Bronchial epithelial cell (primary cell): ENCODE results near the gene VPS16. TPM values are rescaled to one million over a fixed set of nuclear protein-coding genes. Genes with fewer than 3 reads are reported as not detected.

ENCODE experiments used
- DNase-seq: peaks from one replicate; pipeline ENCODE4 v3.0.0-alpha.2; 2010; ENCODE audit warnings: low read depth
- FAIRE-seq: peaks from 2 replicates; lab custom pipeline; 2011; peaks lifted over from hg19 to GRCh38; lab: Jason Lieb, UNC
- H3K27me3 ChIP-seq: 2 replicates; pipeline ENCODE4 v1.5.1; 2011; ENCODE audit warnings: low read length; ENCODE audit not compliant: control insufficient read depth, insufficient read depth
- H3K36me3 ChIP-seq: 2 replicates; pipeline ENCODE4 v1.5.1; 2011; ENCODE audit warnings: low read length; ENCODE audit not compliant: control insufficient read depth, insufficient read depth
- H3K4me3 ChIP-seq: 2 replicates; pipeline ENCODE4 v1.5.1; 2011; ENCODE audit warnings: mild to moderate bottlenecking, low read depth, low read length, control low read depth
- CTCF ChIP-seq: IDR thresholded peaks from 2 replicates; pipeline ENCODE4 v1.5.1; 2011; ENCODE audit warnings: mild to moderate bottlenecking, moderate library complexity, low read length, control low read depth, inconsistent platforms; ENCODE audit not compliant: insufficient read depth, severe bottlenecking
- total RNA-seq: library from RNA; depleted of rRNA; stranded (reverse); fragments of >200 nt; gene quantifications from 2 replicates; pipeline ENCODE4 v1.2.1, GENCODE V29; 2014

VPS16 gene
- 33.2 and 33.4 TPM in 2 replicates for total RNA-seq

DNA sequence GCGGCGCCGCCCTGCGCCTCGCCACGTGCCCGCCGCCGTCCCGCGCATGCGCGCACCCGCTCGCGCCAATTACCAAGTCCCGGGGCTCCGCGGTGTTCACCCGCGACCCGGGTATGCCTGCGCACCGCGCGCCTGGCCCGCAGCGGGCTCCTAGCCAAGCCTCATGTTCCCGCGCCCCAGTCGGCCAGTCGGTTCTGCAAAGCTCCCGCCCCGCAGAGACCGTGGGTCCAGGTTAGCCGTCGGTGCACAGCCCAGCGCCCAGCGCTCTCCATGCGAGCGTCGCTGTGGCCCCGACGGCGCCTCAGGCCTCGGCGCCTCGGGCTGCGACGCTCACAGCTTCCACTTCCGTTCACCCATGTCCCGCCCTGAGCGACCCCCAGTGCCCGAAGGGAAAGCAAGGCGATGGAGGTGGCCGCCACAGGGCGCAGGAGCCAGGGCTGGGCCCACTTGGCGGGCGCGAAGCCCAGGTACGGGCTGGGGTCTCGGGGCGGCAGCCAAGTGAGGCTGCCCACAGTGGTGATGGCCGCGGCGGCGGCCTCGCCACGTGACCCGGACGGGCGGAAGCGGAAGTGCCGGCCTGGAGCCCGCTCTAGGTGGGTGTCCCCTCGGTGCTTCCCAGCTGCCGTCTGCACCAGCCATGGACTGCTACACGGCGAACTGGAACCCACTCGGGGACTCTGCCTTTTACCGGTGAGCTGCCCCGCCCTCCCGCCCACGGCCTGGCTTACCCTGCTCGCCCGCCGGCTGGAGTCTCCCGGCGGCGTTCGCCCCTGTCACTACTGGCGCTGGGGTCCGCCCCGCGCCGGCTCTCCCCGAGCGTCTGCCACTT is at the start of gene VPS16, which contains the start of gene PCED1A:
Gene VPS16 (plus strand): TSS at position 608 of the 829 bp plus-strand sequence. CDS start 30 bp downstream, at position 638.
Gene PCED1A (minus strand): TSS at position 518 of the 829 bp plus-strand sequence. CDS start 743 bp downstream, outside the sequence.
- H3K4me3 ChIP-seq = peak within 1 kb of the TSS; percentile 90
- FAIRE-seq (no peak), DNase-seq (peak; percentile 50)
- TF ChIP-seq CTCF = no peak
- no peaks in the 10 kb centered on the region for H3K27me3 ChIP-seq
- H3K36me3 ChIP-seq = no peaks in the 10 kb centered on the region

GRCh38 chr20:2793471-2793870 is 47.1 kb upstream of the VPS16 start:
- H3K27me3 ChIP-seq = peaks cover 3% of the 10 kb centered on the region
- FAIRE-seq (no peak), DNase-seq (no peak)
- no peaks in the 10 kb centered on the region for H3K36me3 ChIP-seq
- no peak overlapping the region for H3K4me3 ChIP-seq
- no peak for TF ChIP-seq CTCF

DNA sequence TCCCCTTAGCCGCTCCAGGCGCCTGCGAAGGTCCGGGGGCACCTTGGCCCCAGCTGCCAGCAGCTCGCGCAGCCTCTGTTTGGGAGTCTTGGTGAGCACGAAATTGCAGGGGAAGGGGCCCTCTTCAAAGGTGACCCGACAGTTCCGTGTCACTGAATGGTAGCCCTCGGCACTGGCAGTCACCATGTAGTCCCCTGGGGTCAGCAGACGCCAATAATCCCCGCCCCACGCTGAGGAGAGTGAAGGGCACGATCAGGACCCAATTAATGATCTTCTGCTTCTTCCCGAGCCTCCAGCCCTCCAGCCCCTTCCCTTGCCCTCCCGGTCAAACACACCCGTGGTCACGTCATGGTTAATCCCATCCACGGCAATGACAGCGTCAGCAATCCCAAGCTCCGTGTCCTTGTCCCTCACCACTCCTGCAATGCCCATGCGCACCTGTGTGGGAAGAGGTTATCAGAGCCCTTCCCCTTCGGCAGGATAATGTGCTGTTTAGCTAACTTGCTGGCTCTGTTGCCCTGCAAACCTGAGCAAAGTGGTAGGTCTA is 46.3 kb upstream of the VPS16 start:
- no peak overlapping the region for H3K4me3 ChIP-seq
- FAIRE-seq = no peak
- H3K36me3 ChIP-seq = no peaks in the 10 kb centered on the region
- no peak for TF ChIP-seq CTCF
- DNase-seq = no peak
- peaks cover 3% of the 10 kb centered on the region for H3K27me3 ChIP-seq

- Histone ChIP-seq H3K4me3 (no peak overlapping the region), H3K36me3 (no peaks in the 10 kb centered on the region), H3K27me3 (peaks cover 10% of the 10 kb centered on the region)
- DNase-seq (no peak), FAIRE-seq (no peak)
- no peak for TF ChIP-seq CTCF
These were observed 45.6 kb upstream of the VPS16 start for GRCh38 chr20:2794866-2795447.

DNA sequence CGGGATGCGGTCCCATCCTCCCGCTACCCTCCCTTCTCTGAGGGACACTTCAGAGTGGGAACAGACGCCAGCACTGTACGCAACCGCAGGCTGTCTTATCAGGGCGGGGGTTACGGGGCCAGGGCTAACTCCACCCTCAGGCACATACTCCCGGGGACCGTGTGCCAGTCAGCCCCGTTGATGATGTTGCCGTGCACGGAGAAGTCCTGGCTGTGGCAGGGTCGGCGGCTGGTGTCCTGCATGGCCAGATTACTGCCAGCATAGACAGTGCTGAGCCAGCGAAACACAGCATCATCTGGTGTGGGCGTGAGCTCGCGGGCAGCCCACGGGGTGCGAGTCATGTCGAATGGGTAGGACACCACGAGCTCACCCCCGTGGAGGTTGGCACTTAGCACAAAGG is 45.1 kb upstream of the VPS16 start:
- FAIRE-seq (no peak), DNase-seq (no peak)
- peaks cover 13% of the 10 kb centered on the region for H3K27me3 ChIP-seq

More for the DNA sequence above, 45.1 kb upstream of the VPS16 start:
- Histone ChIP-seq H3K36me3 (no peaks in the 10 kb centered on the region), H3K4me3 (no peak overlapping the region)
- no peak for TF ChIP-seq CTCF
